ENCODE results near the gene DENND1A. TPM values are rescaled to one million over a fixed set of nuclear protein-coding genes. Genes with fewer than 3 reads are reported as not detected.

Gene DENND1A
- total and polyA plus RNA-seq, 2 experiments from 2014 or later = 13.1 to 14.5 TPM

GRCh38 chr9:123550797-123551196 lies 379.1 kb downstream of the DENND1A start:
- no peak for TF ChIP-seq CTCF (IDR thresholded peaks at IDR 0.05; ENCODE audit: low read depth, low read length)
- DNase-seq (ENCODE audit: low read depth in 1 of 2, low spot score in 1 of 2) = peak in 1 of 2 donors; percentile 63
- Histone ChIP-seq H3K4me3 (no peak overlapping the region), H3K9me3 (ENCODE audit: low read depth) (no peaks in the 10 kb centered on the region), H3K27ac (no peak overlapping the region), H3K4me1 (ENCODE audit: low read depth) (peaks cover 17% of the 10 kb centered on the region), H3K27me3 (no peaks in the 10 kb centered on the region), H3K36me3 (no peaks in the 10 kb centered on the region)

GRCh38 chr9:123550012-123550411 lies 379.9 kb downstream of the DENND1A start:
- H3K9me3 ChIP-seq (ENCODE audit: low read depth) = no peaks in the 10 kb centered on the region
- no peak for DNase-seq (ENCODE audit: low read depth in 1 of 2, low spot score in 1 of 2)
- no peak overlapping the region for H3K27ac ChIP-seq
- peaks cover 17% of the 10 kb centered on the region for H3K4me1 ChIP-seq (ENCODE audit: low read depth)
- H3K36me3 ChIP-seq = no peaks in the 10 kb centered on the region
- no peak for TF ChIP-seq CTCF (IDR thresholded peaks at IDR 0.05; ENCODE audit: low read depth, low read length)
- H3K4me3 ChIP-seq = no peak overlapping the region
- H3K27me3 ChIP-seq = no peaks in the 10 kb centered on the region

- Histone ChIP-seq H3K27ac (no peak overlapping the region), H3K9me3 (ENCODE audit: low read depth) (no peaks in the 10 kb centered on the region), H3K36me3 (no peaks in the 10 kb centered on the region), H3K4me3 (no peak overlapping the region), H3K27me3 (no peaks in the 10 kb centered on the region), H3K4me1 (ENCODE audit: low read depth) (peaks cover 17% of the 10 kb centered on the region)
- no peak for TF ChIP-seq CTCF (IDR thresholded peaks at IDR 0.05; ENCODE audit: low read depth, low read length)
- DNase-seq (ENCODE audit: low read depth in 1 of 2, low spot score in 1 of 2) = peak in 1 of 2 donors; percentile 44
Observed at GRCh38 chr9:123548741-123549545, 381.0 kb downstream of the DENND1A start.

GRCh38 chr9:123544007-123544827 lies 385.7 kb downstream of the DENND1A start:
- H3K27me3 ChIP-seq = no peaks in the 10 kb centered on the region
- DNase-seq (ENCODE audit: low read depth in 1 of 2, low spot score in 1 of 2) = peak; percentile 48 to 65
- no peaks in the 10 kb centered on the region for H3K9me3 ChIP-seq (ENCODE audit: low read depth)
- TF ChIP-seq CTCF (IDR thresholded peaks at IDR 0.05; ENCODE audit: low read depth, low read length) = peak; percentile 85
- H3K4me3 ChIP-seq = no peak overlapping the region
- H3K36me3 ChIP-seq = no peaks in the 10 kb centered on the region
- H3K27ac ChIP-seq = no peak overlapping the region
- no peaks in the 10 kb centered on the region for H3K4me1 ChIP-seq (ENCODE audit: low read depth)

- Histone ChIP-seq H3K9me3 (ENCODE audit: low read depth) (no peaks in the 10 kb centered on the region), H3K4me3 (no peak overlapping the region), H3K4me1 (ENCODE audit: low read depth) (no peaks in the 10 kb centered on the region), H3K27ac (no peak overlapping the region), H3K27me3 (no peaks in the 10 kb centered on the region), H3K36me3 (no peaks in the 10 kb centered on the region)
- no peak for TF ChIP-seq CTCF (IDR thresholded peaks at IDR 0.05; ENCODE audit: low read depth, low read length)
- DNase-seq (ENCODE audit: low read depth in 1 of 2, low spot score in 1 of 2) = no peak
Observed at GRCh38 chr9:123543492-123543891, 386.4 kb downstream of the DENND1A start.
